Brain microvascular endothelial cell (primary cell): Measurements from ENCODE around the gene OLFML2A.

ENCODE experiments used
- DNase-seq: peaks from one replicate; pipeline ENCODE4 v3.0.0-alpha.2; 2020
- H3K27ac ChIP-seq: fragments of 250-450 bp; sonication (Bioruptor Pico); 2 replicates; pipeline ENCODE4 v1.5.1; 2020; ENCODE audit warnings: mild to moderate bottlenecking, moderate library complexity
- H3K27me3 ChIP-seq: fragments of 250-450 bp; sonication (Bioruptor Pico); replicated peaks from 2 replicates; pipeline ENCODE4 v1.5.1; 2020; ENCODE audit warnings: mild to moderate bottlenecking
- H3K36me3 ChIP-seq: fragments of 250-450 bp; sonication (Bioruptor Pico); replicated peaks from 2 replicates; pipeline ENCODE4 v1.5.1; 2020; ENCODE audit warnings: mild to moderate bottlenecking
- H3K4me3 ChIP-seq: 2 replicates; pipeline ENCODE4 v1.5.1; 2011; ENCODE audit warnings: low read depth, mild to moderate bottlenecking, control low read depth, low read length, moderate library complexity
- in situ Hi-C: cut with HindIII; loops from 2 replicates; pipeline ENCODE4 v1.10.0; 2017; ENCODE audit warnings: low sequenced_read_pairs, low pct_ligation_motif_present
- TF ChIP-seq, protein P1 (sequence below): IDR thresholded peaks from 2 replicates; pipeline ENCODE4 v1.5.1; 2011; ENCODE audit warnings: low read depth, mild to moderate bottlenecking, moderate library complexity, low read length, control low read depth, inconsistent platforms; ENCODE audit errors: missing control alignments

The OLFML2A gene

DNA sequence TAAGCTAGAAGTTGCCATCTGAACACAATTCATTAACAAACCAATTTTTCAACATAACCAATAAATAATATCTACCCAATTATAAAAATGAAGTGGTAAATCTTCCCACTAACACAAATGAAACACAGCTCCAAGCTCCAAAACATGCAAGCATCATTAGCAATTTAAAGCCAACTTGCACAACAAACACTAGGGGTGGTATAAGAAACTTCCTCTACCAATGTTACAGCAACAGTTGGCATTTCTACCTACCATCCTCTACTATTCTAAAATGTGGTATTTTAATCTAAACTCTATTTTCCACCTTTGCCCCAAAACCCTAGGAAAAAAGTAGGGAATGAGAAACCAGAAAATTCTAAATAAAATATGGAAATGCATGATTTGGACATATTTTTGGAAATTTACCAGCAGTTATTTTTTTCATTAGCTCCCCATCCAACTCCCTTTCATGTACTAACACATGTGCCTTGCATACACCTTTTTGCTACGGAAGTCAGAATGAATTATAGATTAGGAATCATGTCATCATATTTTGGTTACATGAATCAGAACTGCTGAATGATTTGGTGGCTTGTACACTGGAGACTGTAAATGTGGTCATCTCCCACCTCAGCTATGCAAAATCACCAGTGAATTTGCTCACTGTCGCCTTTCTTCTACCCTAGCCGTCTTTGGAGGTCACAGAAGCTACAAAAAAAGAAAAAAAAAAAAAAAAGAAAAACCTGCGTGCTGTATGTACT is 9.9 kb upstream of the OLFML2A start:
- TF ChIP-seq, protein P1, sequence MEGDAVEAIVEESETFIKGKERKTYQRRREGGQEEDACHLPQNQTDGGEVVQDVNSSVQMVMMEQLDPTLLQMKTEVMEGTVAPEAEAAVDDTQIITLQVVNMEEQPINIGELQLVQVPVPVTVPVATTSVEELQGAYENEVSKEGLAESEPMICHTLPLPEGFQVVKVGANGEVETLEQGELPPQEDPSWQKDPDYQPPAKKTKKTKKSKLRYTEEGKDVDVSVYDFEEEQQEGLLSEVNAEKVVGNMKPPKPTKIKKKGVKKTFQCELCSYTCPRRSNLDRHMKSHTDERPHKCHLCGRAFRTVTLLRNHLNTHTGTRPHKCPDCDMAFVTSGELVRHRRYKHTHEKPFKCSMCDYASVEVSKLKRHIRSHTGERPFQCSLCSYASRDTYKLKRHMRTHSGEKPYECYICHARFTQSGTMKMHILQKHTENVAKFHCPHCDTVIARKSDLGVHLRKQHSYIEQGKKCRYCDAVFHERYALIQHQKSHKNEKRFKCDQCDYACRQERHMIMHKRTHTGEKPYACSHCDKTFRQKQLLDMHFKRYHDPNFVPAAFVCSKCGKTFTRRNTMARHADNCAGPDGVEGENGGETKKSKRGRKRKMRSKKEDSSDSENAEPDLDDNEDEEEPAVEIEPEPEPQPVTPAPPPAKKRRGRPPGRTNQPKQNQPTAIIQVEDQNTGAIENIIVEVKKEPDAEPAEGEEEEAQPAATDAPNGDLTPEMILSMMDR: peak; percentile 19
- H3K4me3 ChIP-seq: no peak overlapping the region
- no peaks in the 10 kb centered on the region for H3K36me3 ChIP-seq
- in situ Hi-C loops: no loop called here
- H3K27ac ChIP-seq: no peak overlapping the region
- no peak for DNase-seq
- H3K27me3 ChIP-seq: peaks cover 23% of the 10 kb centered on the region

GRCh38 chr9:124767821-124768220 is 9.1 kb upstream of the OLFML2A start:
- Histone ChIP-seq H3K4me3 (no peak overlapping the region), H3K36me3 (no peaks in the 10 kb centered on the region), H3K27ac (no peak overlapping the region), H3K27me3 (peaks cover 23% of the 10 kb centered on the region)
- in situ Hi-C loops: no loop called here
- no peak for DNase-seq
- TF ChIP-seq, protein P1: no peak

DNA sequence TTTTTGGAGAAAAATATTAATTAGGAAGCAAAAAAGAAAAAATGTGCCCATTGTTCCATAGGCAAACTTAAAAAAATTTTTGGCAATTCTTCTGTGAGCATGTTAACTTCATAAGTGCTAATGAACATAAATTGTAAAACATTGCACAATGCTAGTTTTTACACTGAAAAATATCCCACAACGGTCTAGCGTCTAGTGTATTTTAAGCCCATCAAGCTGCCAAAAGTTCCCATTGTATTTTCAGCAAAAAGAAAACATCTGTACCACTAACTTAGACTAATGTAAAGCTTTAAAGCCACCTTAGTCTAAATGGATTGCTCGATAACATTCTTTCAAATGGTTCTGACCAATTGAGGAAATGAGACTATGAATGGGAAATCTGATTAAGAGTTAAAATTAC is 8.6 kb upstream of the OLFML2A start:
- DNase-seq: no peak
- Histone ChIP-seq H3K27me3 (peaks cover 23% of the 10 kb centered on the region), H3K4me3 (no peak overlapping the region), H3K36me3 (no peaks in the 10 kb centered on the region), H3K27ac (no peak overlapping the region)
- TF ChIP-seq, protein P1: no peak
- in situ Hi-C loops: no loop called here

GRCh38 chr9:124768750-124769548 is 8.0 kb upstream of the OLFML2A start:
- no peak overlapping the region for H3K4me3 ChIP-seq
- no peak for DNase-seq
- in situ Hi-C loops: no loop called here
- H3K36me3 ChIP-seq: no peaks in the 10 kb centered on the region
- TF ChIP-seq, protein P1: no peak
- peaks cover 23% of the 10 kb centered on the region for H3K27me3 ChIP-seq
- no peak overlapping the region for H3K27ac ChIP-seq

- no peak for DNase-seq
- TF ChIP-seq, protein P1: no peak
- in situ Hi-C loops: no loop called here
- H3K27me3 ChIP-seq: peaks cover 23% of the 10 kb centered on the region
- H3K36me3 ChIP-seq: no peaks in the 10 kb centered on the region
- H3K4me3 ChIP-seq: peak overlapping the region; percentile 41
- no peak overlapping the region for H3K27ac ChIP-seq
Measured at GRCh38 chr9:124769549-124770358, 7.2 kb upstream of the OLFML2A start.
